HG03378 (cell line): ENCODE data around the gene CACNA2D3.

Source experiments
- ATAC-seq: cut with Tn5 transposase; IDR thresholded peaks from one replicate; pipeline ENCODE4 v1.9.1; 2021; ENCODE audit warnings: mild to moderate bottlenecking, moderate library complexity; ENCODE audit not compliant: unreplicated experiment

CACNA2D3 gene

DNA sequence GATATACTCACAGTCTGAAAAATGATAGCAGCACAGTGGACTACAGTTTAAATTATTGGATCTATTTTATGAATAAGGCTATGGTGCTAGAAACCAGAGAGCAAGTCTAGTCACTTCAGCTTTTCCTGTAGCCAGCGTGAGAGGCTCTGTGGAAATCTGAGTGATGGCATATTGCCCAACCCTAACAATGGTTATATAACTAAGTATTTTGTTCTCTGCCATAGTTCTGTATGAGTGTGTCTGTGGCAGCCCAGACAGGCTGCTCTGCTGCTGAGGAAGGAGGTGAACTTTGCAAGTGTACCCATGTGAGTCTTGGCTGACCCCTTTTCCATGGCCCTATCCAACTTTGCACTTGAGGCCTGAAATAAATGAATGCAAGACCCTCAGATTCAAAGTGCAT lies 699.9 kb downstream of the CACNA2D3 start:
- ATAC-seq, result no peak

DNA sequence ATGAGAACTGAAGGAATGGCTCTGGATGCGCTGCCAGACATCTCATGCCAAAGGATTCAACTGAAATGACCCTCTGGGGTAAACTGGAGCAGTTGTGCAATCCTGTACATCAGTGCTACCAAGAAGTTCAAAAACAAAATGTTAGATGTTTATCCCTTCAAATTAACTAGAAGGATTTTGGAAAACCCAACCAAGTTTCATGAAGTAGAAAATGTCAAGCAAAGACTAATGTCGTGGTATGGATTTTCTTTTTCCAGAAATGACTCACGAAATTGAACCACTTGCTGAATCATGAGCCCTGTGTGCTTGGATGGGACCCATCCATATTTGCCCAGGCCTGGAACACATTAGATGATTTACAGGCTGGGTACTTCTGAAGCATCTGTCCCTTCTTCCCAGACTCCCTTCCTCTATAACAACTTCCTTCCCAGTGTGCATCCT lies 703.9 kb downstream of the CACNA2D3 start:
- no peak for ATAC-seq

DNA sequence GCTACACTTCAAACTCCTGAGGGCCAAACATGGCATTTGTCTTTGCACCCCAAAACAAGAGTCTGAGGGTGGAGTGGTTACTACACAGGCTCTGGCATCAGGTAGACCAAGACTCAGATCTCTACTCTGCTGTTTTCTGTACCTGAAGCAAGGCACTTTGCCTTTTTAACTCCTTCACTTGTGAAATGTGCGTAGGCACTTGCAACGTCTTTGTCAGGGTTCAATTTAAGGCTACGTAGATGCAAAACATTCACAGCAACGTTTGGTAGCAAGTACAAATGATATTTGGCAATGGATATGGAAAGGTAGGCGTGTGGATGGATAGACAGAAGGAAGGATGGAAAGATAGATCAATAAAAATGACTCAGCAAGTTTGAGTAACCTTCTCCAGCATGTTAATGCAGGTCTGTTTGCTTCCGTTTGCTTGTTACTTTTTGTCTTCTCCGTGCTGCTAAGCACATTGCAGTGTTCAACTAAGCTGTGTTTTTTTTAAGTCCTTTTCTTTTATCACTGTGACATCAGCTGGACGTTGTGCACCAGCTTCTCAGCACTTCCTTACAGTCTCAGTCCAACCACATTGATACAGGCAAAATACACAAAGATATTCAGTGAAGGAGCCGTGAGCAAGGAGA lies 704.8 kb downstream of the CACNA2D3 start:
- no peak for ATAC-seq

- no peak for ATAC-seq
Observed at GRCh38 chr3:54827776-54828175, 705.4 kb downstream of the CACNA2D3 start.

DNA sequence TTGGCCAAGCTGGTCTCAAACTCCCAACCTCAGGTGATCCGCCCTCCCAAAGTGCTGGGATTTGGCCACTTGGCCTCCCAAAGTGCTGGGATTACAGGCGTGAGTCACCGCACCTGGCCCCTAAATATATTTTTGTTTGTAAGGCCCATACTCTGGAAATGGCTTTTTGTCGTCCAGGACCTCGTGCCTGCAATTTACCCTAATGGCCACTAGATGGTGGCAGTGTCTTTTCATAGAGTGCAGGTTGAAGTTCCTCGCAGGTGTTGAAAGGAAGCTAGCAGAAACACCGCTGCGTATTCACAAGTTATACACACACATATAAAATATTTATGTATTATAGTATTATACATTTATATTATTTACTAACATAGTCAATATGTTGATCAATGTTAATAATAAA lies 708.3 kb downstream of the CACNA2D3 start:
- ATAC-seq, result no peak

DNA sequence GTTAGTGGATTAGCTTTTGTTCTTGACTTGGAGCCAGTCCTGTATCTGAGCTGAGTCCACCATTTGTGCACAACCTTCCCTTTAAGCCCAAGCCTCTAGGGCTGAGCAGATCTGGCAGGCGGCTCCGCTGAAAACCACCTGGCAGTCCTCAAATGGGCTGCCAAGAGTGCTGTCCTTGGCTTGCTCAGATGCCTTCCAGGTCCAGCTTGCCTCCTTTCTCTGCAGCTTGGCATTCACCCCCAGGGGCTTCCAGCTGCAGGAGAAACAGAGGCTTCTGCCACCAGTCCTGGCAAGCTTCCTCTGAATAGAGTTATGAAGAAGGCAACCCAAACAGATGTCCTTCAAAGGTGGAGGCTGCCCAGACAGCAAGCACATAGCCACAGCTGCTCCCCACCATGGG lies 708.8 kb downstream of the CACNA2D3 start:
- no peak for ATAC-seq

DNA sequence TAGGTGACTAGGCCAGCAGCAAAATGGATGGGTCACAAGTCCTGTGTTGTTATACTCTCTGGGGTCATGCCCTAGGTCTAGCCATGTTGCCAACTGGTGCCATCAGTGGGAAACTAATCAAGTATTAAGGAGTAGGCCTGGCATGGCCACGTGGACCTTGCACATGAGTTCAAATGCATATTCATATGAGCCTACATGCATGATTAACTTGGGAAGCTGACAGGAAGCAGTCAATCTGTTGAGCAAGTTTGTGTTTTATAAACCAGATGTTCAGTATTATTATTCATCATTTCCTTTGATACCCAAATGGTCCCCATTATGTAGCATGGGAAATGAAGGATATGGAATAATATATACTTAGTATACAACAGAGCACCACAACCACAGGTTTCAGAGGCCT lies 710.5 kb downstream of the CACNA2D3 start:
- ATAC-seq, result no peak

DNA sequence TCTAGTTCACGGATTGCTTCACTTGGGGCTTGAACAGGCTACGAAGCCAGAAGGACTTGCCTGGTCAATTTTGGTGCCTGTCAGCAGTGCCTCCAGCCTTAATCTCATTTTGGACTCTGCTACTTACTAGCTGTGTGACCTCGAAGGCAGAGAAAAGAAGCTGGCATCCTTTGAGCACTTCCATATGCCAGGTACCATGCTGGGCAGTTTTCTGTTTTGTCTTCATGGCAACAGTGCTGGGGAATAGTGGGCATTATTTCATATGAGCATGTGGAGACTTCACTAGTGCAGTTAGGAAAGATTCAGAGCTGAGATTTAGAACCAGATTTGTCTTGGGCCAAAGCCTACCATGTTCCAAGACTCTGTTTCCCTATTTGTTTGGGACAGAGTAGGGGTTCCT lies 713.3 kb downstream of the CACNA2D3 start:
- ATAC-seq, result no peak

DNA sequence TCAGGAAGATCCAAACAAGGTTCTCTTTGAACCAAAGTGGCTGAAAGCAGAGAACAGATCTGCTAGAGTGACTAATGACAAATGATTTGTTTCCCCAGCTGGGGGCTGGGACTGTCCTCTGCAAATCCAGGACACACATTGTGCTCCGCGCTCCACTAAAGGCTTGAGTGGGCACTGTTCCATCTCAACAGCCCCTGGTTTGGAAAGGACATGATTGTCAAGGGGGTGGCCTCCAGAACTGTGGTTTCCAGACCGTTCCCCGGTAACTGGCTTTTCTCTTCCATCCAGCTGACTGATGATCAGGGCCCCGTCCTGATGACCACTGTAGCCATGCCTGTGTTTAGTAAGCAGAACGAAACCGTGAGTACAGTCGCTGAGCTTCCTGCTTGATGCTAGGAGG lies 714.5 kb downstream of the CACNA2D3 start:
- no peak for ATAC-seq

- no peak for ATAC-seq
Observed at GRCh38 chr3:54837964-54838363, 715.6 kb downstream of the CACNA2D3 start.

DNA sequence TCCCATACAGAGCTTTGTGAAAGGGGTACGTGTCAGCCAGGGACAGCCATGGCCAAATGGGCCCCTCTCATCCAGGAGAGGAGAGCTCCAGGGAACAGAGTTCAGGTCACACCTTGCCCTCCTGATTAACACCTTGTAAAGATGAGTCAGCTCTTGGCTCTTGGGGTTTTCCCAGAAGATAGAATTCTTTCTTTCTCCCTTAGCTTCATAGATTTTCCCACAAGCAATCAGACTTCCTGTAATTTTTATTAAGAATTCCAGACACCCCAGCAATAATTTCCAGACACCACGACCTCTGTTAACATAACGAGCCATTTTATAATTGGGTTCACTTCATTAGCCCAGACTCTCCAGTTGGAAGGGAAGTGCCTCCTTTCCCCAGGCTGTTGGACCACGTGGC lies 719.1 kb downstream of the CACNA2D3 start:
- ATAC-seq, result no peak

DNA sequence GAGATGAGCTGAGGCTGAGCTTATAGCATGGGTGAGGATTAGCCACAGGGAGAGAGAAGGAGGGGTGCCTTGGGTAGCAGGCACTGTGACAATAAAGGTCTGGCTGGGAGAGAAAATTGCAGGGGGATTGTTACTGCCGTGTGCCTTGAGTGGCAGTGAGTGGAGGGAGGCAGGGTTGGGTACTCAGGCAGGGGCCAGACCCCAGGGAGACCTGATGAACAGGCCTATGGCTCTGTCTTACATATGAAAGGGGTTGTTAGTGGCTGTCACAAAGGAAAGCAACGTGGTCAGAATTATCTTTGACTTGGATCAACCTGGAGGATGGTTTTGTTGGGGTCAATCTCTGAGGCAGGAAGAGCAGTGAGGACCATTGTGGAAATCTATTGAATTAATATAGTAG lies 721.0 kb downstream of the CACNA2D3 start:
- no peak for ATAC-seq

DNA sequence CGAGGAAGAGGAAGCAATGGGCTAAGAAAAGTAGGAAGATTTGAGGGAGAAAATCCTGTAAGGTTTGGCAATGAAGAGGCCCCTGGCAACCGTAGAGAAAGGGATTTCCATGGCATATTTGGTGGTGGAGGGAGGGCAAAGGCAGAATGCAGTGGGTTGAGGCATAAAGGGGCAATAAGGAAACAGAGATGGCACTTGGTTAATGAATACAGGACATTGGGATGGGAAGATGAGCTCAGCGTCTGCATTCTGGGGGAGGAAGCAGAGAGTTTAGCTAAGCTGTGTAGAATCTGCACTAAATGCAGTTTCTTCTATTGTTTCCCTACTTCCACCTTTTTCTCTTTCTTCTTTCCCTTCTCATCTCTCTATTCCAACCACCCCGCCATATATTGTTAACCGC lies 721.9 kb downstream of the CACNA2D3 start:
- no peak for ATAC-seq

- ATAC-seq, result no peak
Observed at GRCh38 chr3:54845011-54845410, 722.7 kb downstream of the CACNA2D3 start.

GRCh38 chr3:54845551-54845950 lies 723.2 kb downstream of the CACNA2D3 start:
- ATAC-seq, result no peak

- no peak for ATAC-seq
Observed at GRCh38 chr3:54846119-54846518, 723.8 kb downstream of the CACNA2D3 start.

DNA sequence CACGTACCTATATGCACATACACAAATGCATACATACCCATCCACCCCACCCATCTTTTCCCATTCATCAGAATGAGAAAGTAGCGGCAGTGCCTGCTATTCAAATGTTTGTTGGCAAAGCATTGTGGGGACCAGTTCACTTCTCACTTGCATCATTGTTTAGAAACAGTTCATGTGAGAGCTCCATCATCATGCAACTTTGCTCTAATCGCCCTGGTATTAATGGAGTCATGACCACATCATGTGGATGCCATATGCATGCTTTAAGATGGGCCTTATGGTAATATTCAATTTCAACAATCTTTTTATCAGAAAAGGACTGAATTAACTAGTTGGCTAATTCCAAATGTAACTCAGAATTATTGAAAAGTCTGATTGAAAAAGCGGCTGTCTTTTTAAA lies 725.0 kb downstream of the CACNA2D3 start:
- ATAC-seq, result no peak

GRCh38 chr3:54849360-54849759 lies 727.0 kb downstream of the CACNA2D3 start:
- no peak for ATAC-seq

DNA sequence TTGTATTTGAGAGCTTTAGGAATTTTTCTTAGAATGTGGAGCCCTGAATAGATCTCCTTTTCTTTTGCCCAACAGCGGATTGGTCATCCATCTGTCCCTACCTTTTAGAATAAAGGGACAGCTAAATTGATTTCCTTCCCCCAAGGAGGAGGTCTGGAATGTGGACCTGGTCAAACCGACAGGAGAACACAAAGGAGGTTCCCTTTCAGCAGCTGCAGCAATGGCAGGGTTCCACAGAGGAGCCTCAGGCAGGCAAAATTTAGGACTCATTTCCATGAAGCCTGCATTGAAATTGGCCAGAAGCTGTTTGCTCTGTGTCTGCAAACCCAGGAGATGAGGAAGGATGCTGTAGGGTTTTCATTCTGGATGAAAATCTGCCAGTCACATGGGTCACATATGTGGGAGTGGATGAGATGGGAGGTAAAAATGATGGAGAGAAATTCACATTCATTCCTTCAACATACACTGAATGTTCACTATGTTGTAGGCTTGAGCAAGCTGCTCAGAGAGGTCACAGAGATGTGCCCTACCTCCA lies 728.2 kb downstream of the CACNA2D3 start:
- no peak for ATAC-seq

- no peak for ATAC-seq
Observed at GRCh38 chr3:54853573-54854404, 731.4 kb downstream of the CACNA2D3 start.

GRCh38 chr3:54856271-54856670 lies 733.9 kb downstream of the CACNA2D3 start:
- no peak for ATAC-seq

GRCh38 chr3:54857343-54857742 lies 735.0 kb downstream of the CACNA2D3 start:
- ATAC-seq, result no peak
